Stimulated activated naive CD8-positive, alpha-beta T cell treated with anti-CD3 and anti-CD28 coated beads, Interleukin-15, Interleukin-2, amounts not matched to agents 100 U/mL and 50 U/mL, for 24 hours (primary cell): Measurements from ENCODE around the gene TNNC1.

ENCODE experiments used
- ATAC-seq: fragments of 150-1000 bp; cut with Tn5 transposase; one replicate; pipeline ENCODE4 v1.10.0; 2021
- DNase-seq: peaks from one replicate; pipeline ENCODE4 v3.0.0; 2021

Gene TNNC1

DNA sequence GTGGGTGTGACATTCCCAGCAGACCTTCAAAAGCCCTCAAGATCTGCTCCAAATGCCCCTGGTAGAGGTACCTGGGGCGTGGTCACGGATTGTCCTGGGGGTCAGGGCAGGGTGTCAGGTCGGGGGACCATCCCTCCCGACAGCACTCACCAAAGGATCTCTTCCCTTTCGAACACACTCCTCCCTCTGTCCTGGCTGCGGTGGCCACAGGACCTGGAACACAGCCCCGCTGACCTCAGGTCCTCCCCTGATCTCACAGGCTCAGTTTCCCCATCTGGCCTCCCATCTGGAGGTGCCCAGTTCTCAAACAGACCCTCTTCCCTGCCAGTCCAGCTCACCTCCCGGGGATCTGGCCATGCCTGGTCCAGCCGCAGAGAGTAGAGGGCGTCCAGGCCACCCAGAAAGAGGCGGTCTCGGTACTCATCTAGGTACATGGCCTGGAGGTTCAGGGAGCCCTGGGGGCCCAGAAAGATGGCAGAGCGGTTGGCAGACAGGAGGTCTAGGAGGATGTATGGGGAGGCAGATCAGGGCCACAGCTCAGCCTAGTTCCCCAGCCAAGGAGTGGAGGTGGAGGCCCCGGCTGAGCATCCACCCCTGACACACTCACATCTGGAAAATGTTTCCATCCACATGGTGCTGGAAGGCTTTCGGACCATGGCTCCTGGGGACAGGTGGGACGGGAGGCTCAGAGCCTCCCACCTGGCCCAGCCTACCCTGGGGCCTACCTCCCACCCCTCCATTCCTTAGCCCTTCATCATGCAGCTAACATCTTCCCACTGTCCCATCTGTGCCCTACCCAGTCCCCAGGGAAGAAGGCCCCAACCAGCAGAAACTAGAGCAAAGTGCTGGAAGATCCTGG is 11.2 kb downstream of the TNNC1 start:
- no peak for ATAC-seq
- no peak for DNase-seq

GRCh38 chr3:52441772-52442332 is 12.0 kb downstream of the TNNC1 start:
- no peak for ATAC-seq
- DNase-seq: no peak

GRCh38 chr3:52441091-52441771 is 12.6 kb downstream of the TNNC1 start:
- no peak for ATAC-seq
- no peak for DNase-seq

GRCh38 chr3:52440671-52441070 is 13.2 kb downstream of the TNNC1 start:
- DNase-seq: no peak
- no peak for ATAC-seq

DNA sequence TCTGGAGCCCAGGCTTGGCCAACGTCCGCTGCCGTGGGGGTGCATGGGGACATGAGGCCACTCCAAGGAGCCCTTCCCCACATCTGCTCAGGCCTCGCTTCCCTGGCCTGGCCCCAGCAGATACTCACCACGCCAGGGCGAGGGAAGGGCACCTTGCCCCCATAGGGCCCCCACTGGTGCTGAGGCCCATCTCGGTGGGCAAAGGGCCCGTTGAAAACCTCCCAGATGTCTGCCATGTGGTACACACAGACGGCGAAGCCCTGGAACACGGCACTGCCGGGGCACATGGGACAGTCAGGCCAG is 13.6 kb downstream of the TNNC1 start:
- DNase-seq (no peak), ATAC-seq (no peak)

DNA sequence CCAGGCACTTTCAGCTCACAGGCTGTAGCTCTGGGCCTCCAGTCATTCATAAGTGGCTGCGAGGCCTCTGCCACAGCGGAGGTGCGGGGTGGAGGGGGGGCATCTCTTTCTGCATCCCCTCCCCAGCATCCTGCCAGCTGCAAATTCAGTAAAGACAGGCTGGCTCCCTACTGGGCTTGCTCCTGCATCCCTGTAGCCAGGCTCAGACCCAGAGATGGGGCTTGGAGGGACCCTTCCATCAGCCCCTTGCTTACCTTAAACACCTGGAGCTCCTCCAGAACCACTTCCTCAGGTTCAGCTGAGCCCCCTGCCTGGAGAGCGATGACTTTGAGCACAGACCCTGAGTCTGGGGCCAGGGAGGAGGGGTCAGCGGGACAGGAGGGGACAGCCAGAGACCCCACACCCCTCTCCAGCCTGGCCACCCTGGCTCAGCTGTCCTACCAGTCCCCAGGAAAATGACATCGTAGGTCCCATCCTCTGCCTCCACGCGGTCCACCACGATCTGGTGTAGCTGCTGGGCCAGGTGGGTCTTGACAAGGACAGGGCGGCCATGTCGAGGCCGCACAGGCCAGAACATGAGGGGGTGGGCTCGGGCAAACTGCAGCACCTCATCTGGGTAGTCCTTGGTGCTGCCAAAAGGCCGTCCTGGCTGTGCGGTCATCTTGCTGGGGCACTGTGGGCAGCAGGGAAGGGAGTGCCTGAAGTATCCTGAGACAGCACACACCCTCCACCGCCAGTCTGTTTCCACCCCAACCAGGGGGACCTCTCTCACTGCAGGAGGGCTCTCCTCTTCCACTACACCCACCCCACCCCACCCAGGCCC is 14.2 kb downstream of the TNNC1 start:
- ATAC-seq: no peak
- no peak for DNase-seq

- DNase-seq (no peak), ATAC-seq (no peak)
Measured at GRCh38 chr3:52438579-52439425, 15.0 kb downstream of the TNNC1 start.

- no peak for DNase-seq
- no peak for ATAC-seq
Measured at GRCh38 chr3:52438104-52438376, 15.8 kb downstream of the TNNC1 start.

GRCh38 chr3:52437326-52438103 is 16.3 kb downstream of the TNNC1 start:
- DNase-seq: no peak
- no peak for ATAC-seq

GRCh38 chr3:52436500-52437149 is 17.2 kb downstream of the TNNC1 start:
- no peak for DNase-seq
- ATAC-seq: no peak

- ATAC-seq (no peak), DNase-seq (no peak)
Measured at GRCh38 chr3:52435246-52436101, 18.4 kb downstream of the TNNC1 start.

DNA sequence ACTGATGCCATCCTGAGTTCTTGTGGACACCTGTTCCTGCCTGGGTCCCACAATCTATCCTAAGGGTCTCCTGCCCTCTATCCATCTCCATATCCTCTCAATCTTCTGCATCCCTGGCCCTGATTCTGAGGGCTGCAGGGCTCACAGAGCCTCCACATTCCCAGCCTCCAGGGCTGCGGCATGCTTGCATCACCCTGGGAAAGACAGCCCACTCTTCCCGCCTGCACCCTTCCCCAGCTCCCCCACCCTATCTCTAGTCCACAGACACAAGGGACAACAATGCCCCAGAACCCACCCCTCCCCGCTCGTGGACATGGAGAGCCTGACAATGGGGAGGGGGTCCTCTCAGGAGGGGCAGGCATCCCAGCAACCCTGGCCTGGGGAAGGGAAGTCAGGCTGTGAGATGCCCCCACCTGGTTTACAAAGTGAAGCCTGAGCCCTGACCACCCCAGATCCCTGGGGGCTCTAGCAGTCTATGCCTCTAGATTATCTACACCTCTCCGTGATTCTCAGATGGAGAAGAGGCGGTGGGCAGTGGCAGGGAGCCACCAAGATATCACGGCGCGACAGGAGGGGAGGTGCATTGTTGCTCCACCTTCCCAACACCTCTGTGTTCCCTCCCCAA is 19.2 kb downstream of the TNNC1 start:
- no peak for DNase-seq
- no peak for ATAC-seq

DNA sequence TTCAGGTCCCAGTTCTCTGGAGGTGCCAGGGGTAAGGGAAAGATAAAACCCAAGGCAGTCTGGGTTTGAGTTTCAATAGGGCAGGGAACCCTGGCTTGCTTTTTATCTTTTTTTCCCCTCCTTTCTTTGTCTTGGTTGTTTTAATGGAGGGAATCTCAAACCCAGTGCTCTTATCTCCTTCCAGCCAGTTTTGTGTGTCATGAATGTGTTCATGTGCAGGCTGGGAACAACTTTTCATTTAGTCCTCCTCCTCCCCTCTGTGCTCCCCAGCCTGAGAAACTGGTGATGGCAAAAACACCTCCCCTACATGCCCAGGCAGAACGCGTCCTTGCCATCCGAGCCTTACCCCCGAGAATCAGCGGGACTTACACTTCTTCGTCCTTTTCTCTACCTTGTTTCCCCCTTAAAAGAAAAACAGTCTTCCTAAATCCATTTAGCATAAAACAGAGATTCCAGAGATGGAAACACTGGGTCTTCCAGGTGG is 19.8 kb downstream of the TNNC1 start:
- no peak for DNase-seq
- no peak for ATAC-seq

DNA sequence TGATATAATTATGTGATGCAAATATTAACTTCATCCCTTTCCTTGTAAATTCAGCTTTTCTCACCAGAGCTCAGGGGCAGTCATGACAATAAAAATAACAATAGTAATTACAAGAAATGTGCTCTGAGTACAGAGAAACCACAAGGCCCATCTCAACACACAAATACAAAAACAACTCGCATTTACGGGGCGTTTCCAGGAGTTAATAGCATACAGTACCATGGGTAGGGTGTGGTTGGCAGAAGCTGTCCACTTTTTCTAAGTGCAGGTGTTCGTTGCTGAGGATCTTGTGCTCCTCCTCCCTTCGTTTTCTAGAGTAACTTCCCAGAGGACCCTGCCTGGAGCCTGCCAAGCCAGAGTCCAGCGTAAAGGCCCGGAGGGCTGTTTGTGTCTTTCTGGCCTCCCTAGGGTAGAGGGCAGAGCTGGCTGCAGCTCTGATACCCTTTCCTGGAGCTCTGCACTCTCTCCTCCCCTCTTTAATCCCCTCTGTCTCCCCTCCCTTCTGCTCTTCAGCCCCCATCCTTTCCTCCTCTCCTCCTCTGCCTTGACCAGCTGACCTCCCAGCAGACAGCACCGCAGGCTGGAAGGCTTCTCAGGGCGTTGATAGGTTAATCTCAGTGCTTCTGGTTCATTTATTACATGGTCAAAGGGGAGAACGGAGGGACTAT is 20.4 kb downstream of the TNNC1 start:
- ATAC-seq (no peak), DNase-seq (no peak)

GRCh38 chr3:52432691-52433141 is 21.1 kb downstream of the TNNC1 start:
- DNase-seq (no peak), ATAC-seq (no peak)

GRCh38 chr3:52432225-52432624 is 21.6 kb downstream of the TNNC1 start:
- no peak for DNase-seq
- no peak for ATAC-seq

GRCh38 chr3:52431459-52432223 is 22.2 kb downstream of the TNNC1 start:
- DNase-seq (no peak), ATAC-seq (no peak)

GRCh38 chr3:52430416-52430810 is 23.4 kb downstream of the TNNC1 start:
- ATAC-seq (no peak), DNase-seq (no peak)
